Panc1 (cell line): ENCODE measurements around the gene SCRN1. TPM values are rescaled to one million over a fixed set of nuclear protein-coding genes. Genes with fewer than 3 reads are reported as not detected.

Source experiments
- ATAC-seq: fragments of 200-7000 bp; cut with Tn5 transposase; 2 replicates; pipeline ENCODE4 v1.9.1; 2020; ENCODE audit warnings: mild to moderate bottlenecking, moderate library complexity
- BruUV-seq: library from RNA; stranded (reverse); fragments of 400-500 nt; replicated peaks from 2 replicates; lab custom pipeline; 2021; lab: Mats Ljungman, UMichigan
- CTCF ChIA-PET: fragments of 300-600 bp; sonication (Branson Sonifier 250); formaldehyde crosslinking; loops from one replicate; lab custom pipeline; 2022; ENCODE audit warnings: antibody characterized with exemption; lab: Charles Lee
- POLR2A ChIA-PET: fragments of 300-600 bp; sonication (Branson Sonifier 250); formaldehyde crosslinking; loops from one replicate; lab custom pipeline; 2022; ENCODE audit warnings: antibody characterized with exemption; lab: Charles Lee
- DNase-seq: peaks from one replicate; pipeline ENCODE4 v3.0.0-alpha.2; 2010; ENCODE audit warnings: low read depth, low spot score
- H3K27ac ChIP-seq: 2 replicates; pipeline ENCODE4 v1.5.1; 2011; ENCODE audit warnings: mild to moderate bottlenecking, low read length, inconsistent platforms
- H3K27me3 ChIP-seq: fragments of 200-500 bp; sonication (Bioruptor generic); 2 replicates; pipeline ENCODE4 v1.6.0; 2014; ENCODE audit warnings: low read length, inconsistent platforms; ENCODE audit not compliant: control insufficient read depth, insufficient read depth
- H3K36me3 ChIP-seq: fragments of 200-500 bp; sonication (Bioruptor generic); 2 replicates; pipeline ENCODE4 v1.5.1; 2014; ENCODE audit warnings: inconsistent platforms, mild to moderate bottlenecking, low read length, moderate library complexity; ENCODE audit not compliant: control insufficient read depth, insufficient read depth
- H3K4me1 ChIP-seq: 2 replicates; pipeline ENCODE4 v1.5.1; 2011; ENCODE audit warnings: inconsistent platforms, mild to moderate bottlenecking, low read length, moderate library complexity; ENCODE audit not compliant: control insufficient read depth, insufficient read depth
- H3K4me3 ChIP-seq, 2 experiments: 2 replicates each; pipeline ENCODE4 v1.5.1; 2011 to 2012; ENCODE audit warnings: low read depth in 2 of 2, low read length in 2 of 2, mild to moderate bottlenecking in 2 of 2, inconsistent platforms in 1 of 2, moderate library complexity in 1 of 2
- H3K9me3 ChIP-seq: fragments of 200-500 bp; sonication (Bioruptor generic); 2 replicates; pipeline ENCODE4 v1.5.1; 2014; ENCODE audit warnings: low read depth, mild to moderate bottlenecking, inconsistent platforms, low read length, moderate library complexity; ENCODE audit not compliant: control insufficient read depth, insufficient read depth
- CTCF ChIP-seq: fragments of 450-650 bp; IDR thresholded peaks from 2 replicates; pipeline ENCODE4 v1.5.1; 2017; ENCODE audit warnings: mild to moderate bottlenecking
- POLR2AphosphoS5 ChIP-seq: IDR thresholded peaks from 2 replicates; pipeline ENCODE4 v1.6.1; 2012; ENCODE audit warnings: mild to moderate bottlenecking, low read depth, low read length, moderate library complexity
- REST ChIP-seq, 2 experiments: IDR thresholded peaks; 2 replicates each; pipeline ENCODE4 v1.6.1; 2011 to 2012; ENCODE audit warnings: low read depth in 2 of 2, control low read depth in 1 of 2, low read length in 1 of 2, mild to moderate bottlenecking in 1 of 2, moderate library complexity in 1 of 2; ENCODE audit not compliant: insufficient read depth in 1 of 2
- SIN3A ChIP-seq: IDR thresholded peaks from 2 replicates; pipeline ENCODE4 v1.6.1; 2012; ENCODE audit warnings: low read depth, mild to moderate bottlenecking, low read length, moderate library complexity, borderline replicate concordance; ENCODE audit not compliant: insufficient read depth
- TCF7L2 ChIP-seq: IDR thresholded peaks from 2 replicates; pipeline ENCODE4 v1.6.1; 2011; ENCODE audit warnings: mild to moderate bottlenecking, low read depth, low read length, inconsistent platforms
- in situ Hi-C: cut with HindIII; loops from 2 replicates; pipeline ENCODE4 v1.10.0; 2016; ENCODE audit warnings: low sequenced_read_pairs, low pct_unique_long_range_greater_than_20kb
- intact Hi-C: fragments of 100-400 bp; cut with micrococcal nuclease; formaldehyde crosslinking; loops from one replicate; pipeline ENCODE4 v1.10.0; 2022; ENCODE audit not compliant: unreplicated experiment
- total RNA-seq: library from RNA; stranded (reverse); gene quantifications from one replicate; pipeline ENCODE4 v1.2.1, GENCODE V29; 2021; ENCODE audit not compliant: unreplicated experiment

Gene SCRN1
- total RNA-seq, 1 experiment from 2014 or later: 189 TPM

- intact Hi-C loops (no loop called here), in situ Hi-C loops (no loop called here)
- CTCF ChIA-PET: no interaction called here
Measured at GRCh38 chr7:29975561-29975960, 14.0 kb downstream of the SCRN1 start.

GRCh38 chr7:29974286-29974685 is 15.3 kb downstream of the SCRN1 start:
- in situ Hi-C loops (no loop called here), intact Hi-C loops (no loop called here)
- no peak for TF ChIP-seq POLR2AphosphoS5
- Histone ChIP-seq H3K27ac (no peak overlapping the region), H3K36me3 (no peaks in the 10 kb centered on the region), H3K27me3 (no peaks in the 10 kb centered on the region), H3K4me1 (peaks cover 11% of the 10 kb centered on the region; the same call in 1 of the 2 replicates), H3K4me3 (no peak overlapping the region), H3K9me3 (no peaks in the 10 kb centered on the region)
- ChIA-PET POLR2A (no interaction called here), CTCF (no interaction called here)
- no peak for DNase-seq
- BruUV-seq: no TSS peak
- ATAC-seq: no peak

More at GRCh38 chr7:29975561-29975960, 14.0 kb downstream of the SCRN1 start:
- no peak overlapping the region for H3K4me3 ChIP-seq
- POLR2A ChIA-PET: no interaction called here
- 0 out of 2 replicates have a peak, but pooled peaks cover 5% of the 10 kb centered on the region for H3K4me1 ChIP-seq
- no peaks in the 10 kb centered on the region for H3K9me3 ChIP-seq
- ATAC-seq (no peak), DNase-seq (no peak)
- TF ChIP-seq REST (IDR thresholded peaks at IDR 0.05; ENCODE audit: insufficient read depth in 1 of 2, low read depth in 2 of 2, low read length in 1 of 2): no peak
- no peak for TF ChIP-seq POLR2AphosphoS5
- TF ChIP-seq CTCF: no peak
- no peak for TF ChIP-seq SIN3A
- no peak for TF ChIP-seq TCF7L2
- no TSS peak for BruUV-seq
- H3K27me3 ChIP-seq: no peaks in the 10 kb centered on the region
- H3K27ac ChIP-seq: no peak overlapping the region
- no peaks in the 10 kb centered on the region for H3K36me3 ChIP-seq

DNA sequence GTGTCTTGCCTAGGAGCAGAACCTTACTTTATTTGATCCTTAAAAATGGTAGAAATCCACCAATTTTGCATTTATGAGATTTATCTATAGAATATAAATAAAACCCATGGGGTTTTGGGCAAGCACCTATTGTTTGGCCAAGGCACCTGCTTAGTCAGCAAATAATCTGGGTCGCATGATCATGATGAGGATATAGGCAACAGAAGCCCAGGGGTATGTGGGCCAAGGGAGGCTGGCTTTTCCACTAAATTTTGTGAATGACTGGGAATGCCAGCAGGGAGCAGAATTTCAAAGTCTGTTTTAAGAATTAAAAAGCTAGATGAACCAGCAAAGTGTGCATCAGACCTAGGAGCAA is 17.3 kb downstream of the SCRN1 start:
- intact Hi-C loops: no loop called here

More for the DNA sequence above, 17.3 kb downstream of the SCRN1 start:
- no peaks in the 10 kb centered on the region for H3K27me3 ChIP-seq
- ATAC-seq: no peak
- CTCF ChIA-PET: no interaction called here
- in situ Hi-C loops: no loop called here
- H3K36me3 ChIP-seq: peaks cover 5% of the 10 kb centered on the region; the same call in 1 of the 2 replicates
- DNase-seq: no peak
- no TSS peak for BruUV-seq
- peaks cover 11% of the 10 kb centered on the region; the same call in 1 of the 2 replicates for H3K4me1 ChIP-seq
- H3K4me3 ChIP-seq: no peak overlapping the region
- H3K27ac ChIP-seq: no peak overlapping the region
- no peaks in the 10 kb centered on the region for H3K9me3 ChIP-seq
- no peak for TF ChIP-seq SIN3A
- TF ChIP-seq POLR2AphosphoS5: no peak
- no peak for TF ChIP-seq TCF7L2
- TF ChIP-seq CTCF: 0 out of 2 replicates have a peak, but pooled peaks have one; percentile 6
- POLR2A ChIA-PET: interaction anchor here (0.9 kb wide), 1 partner anchor 14 kb away, joined by 3 read pairs; no protein-coding TSS in a partner anchor
